Activated T-cell treated with anti-CD3 and anti-CD28 coated beads for 4 hours (primary cell): ENCODE results near the gene RUVBL1.
"Not testable (repeated sequence)": the region's sequence is repeated elsewhere in the genome, so short reads cannot be mapped to it uniquely, and the experiment has no call there.

ENCODE experiments used
- DNase-seq: peaks from one replicate; pipeline ENCODE4 v3.0.0-alpha.2; 2020

The RUVBL1 gene

GRCh38 chr3:128123538-128124368 is at the start of gene RUVBL1:
Gene RUVBL1, minus strand, starts transcription at chr3:128123812. Its CDS starts 88 bp downstream, at chr3:128123724.
- peak; percentile 88 for DNase-seq

GRCh38 chr3:128173200-128173599 is 49.6 kb upstream of the RUVBL1 start:
- DNase-seq, result no peak

GRCh38 chr3:128170866-128171516 is 47.4 kb upstream of the RUVBL1 start:
- no peak for DNase-seq

- DNase-seq, result no peak
These were observed 45.2 kb upstream of the RUVBL1 start for GRCh38 chr3:128168836-128169235.

- DNase-seq, result no peak
These were observed 44.5 kb upstream of the RUVBL1 start for GRCh38 chr3:128167973-128168674.

GRCh38 chr3:128167646-128167972 is 44.0 kb upstream of the RUVBL1 start:
- no peak for DNase-seq

GRCh38 chr3:128166971-128167453 is 43.4 kb upstream of the RUVBL1 start:
- DNase-seq, result no peak

- no peak for DNase-seq
These were observed 39.8 kb upstream of the RUVBL1 start for GRCh38 chr3:128163432-128163831.

GRCh38 chr3:128160661-128161060 is 37.0 kb upstream of the RUVBL1 start:
- DNase-seq, result no peak

GRCh38 chr3:128155616-128156360 is 32.2 kb upstream of the RUVBL1 start:
- no peak for DNase-seq

- DNase-seq, result not testable (repeated sequence)
These were observed 30.7 kb upstream of the RUVBL1 start for GRCh38 chr3:128154354-128154753.

- peak; percentile 74 for DNase-seq
These were observed 29.8 kb upstream of the RUVBL1 start, which contains the start of gene EEFSEC for GRCh38 chr3:128153156-128154041. Gene EEFSEC, plus strand, starts transcription at chr3:128153481. Its CDS starts 27 bp downstream, at chr3:128153508.

- no peak for DNase-seq
These were observed 29.0 kb upstream of the RUVBL1 start for GRCh38 chr3:128152419-128153155.

GRCh38 chr3:128151758-128152274 is 28.2 kb upstream of the RUVBL1 start:
- DNase-seq, result no peak

GRCh38 chr3:128149650-128150049 is 26.0 kb upstream of the RUVBL1 start:
- DNase-seq, result no peak

GRCh38 chr3:128146201-128146600 is 22.6 kb upstream of the RUVBL1 start:
- no peak for DNase-seq

GRCh38 chr3:128145279-128145678 is 21.7 kb upstream of the RUVBL1 start:
- DNase-seq, result no peak

- no peak for DNase-seq
These were observed 21.0 kb upstream of the RUVBL1 start for GRCh38 chr3:128144512-128145187.

- no peak for DNase-seq
These were observed 19.9 kb upstream of the RUVBL1 start for GRCh38 chr3:128143496-128143895.

- peak; percentile 35 for DNase-seq
These were observed 9.8 kb upstream of the RUVBL1 start for GRCh38 chr3:128133273-128133883.
